ENCODE data around the gene XRCC5.

XRCC5 gene

DNA sequence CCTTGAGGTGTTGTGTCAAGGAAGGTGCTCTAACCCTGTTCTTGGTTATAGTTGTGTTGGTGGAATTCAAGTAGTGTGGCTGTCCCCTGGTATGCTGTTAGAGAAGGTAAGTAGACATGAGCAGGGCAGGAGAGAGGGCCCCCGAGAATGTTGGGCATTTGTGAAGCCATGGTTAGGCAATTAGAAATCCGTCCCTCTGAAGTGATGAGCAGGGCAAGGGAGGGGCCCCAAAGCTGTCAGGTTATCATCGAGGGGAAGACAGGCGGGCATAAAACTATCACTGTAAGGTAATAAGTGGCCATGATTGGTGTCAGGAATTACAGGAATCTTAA lies 5.2 kb downstream of the XRCC5 start:
- Histone ChIP-seq H3K79me2 (ENCODE audit: insufficient read depth, low read length) (peaks cover 100% of the 10 kb centered on the region), H3K4me2 (ENCODE audit: low read depth, low read length, poor library complexity, severe bottlenecking) (peak overlapping the region; percentile 38), H3K27ac (ENCODE audit: low read depth, low read length) (0 out of 2 replicates have a peak overlapping the region, but pooled peaks have one; percentile 7), H3K9ac (ENCODE audit: low read length) (no peak overlapping the region), H3K9me2 (replicated peaks; ENCODE audit: insufficient read depth, low read length) (no peaks in the 10 kb centered on the region), H3F3A (ENCODE audit: insufficient read depth) (peaks cover 41% of the 10 kb centered on the region), H2AFZ (ENCODE audit: low read depth, low read length, severe bottlenecking) (no peak overlapping the region), H3K4me3 (ENCODE audit: insufficient read depth, low read length, poor library complexity, severe bottlenecking) (no peak overlapping the region), H4K20me1 (ENCODE audit: low read depth, low read length) (peaks cover 62% of the 10 kb centered on the region), H3K27me3 (ENCODE audit: low read length) (no peaks in the 10 kb centered on the region), H3K36me3 (ENCODE audit: low read length) (peaks cover 79% of the 10 kb centered on the region), H3K9me3 (ENCODE audit: insufficient read depth, low read length) (no peaks in the 10 kb centered on the region)
- TF ChIP-seq, protein P1, sequence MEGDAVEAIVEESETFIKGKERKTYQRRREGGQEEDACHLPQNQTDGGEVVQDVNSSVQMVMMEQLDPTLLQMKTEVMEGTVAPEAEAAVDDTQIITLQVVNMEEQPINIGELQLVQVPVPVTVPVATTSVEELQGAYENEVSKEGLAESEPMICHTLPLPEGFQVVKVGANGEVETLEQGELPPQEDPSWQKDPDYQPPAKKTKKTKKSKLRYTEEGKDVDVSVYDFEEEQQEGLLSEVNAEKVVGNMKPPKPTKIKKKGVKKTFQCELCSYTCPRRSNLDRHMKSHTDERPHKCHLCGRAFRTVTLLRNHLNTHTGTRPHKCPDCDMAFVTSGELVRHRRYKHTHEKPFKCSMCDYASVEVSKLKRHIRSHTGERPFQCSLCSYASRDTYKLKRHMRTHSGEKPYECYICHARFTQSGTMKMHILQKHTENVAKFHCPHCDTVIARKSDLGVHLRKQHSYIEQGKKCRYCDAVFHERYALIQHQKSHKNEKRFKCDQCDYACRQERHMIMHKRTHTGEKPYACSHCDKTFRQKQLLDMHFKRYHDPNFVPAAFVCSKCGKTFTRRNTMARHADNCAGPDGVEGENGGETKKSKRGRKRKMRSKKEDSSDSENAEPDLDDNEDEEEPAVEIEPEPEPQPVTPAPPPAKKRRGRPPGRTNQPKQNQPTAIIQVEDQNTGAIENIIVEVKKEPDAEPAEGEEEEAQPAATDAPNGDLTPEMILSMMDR (IDR thresholded peaks at IDR 0.05; ENCODE audit: insufficient read depth, low read length, poor library complexity, severe bottlenecking), result no peak
- TF ChIP-seq EZH2phosphoT487 (conservative IDR thresholded peaks at IDR 0.05; ENCODE audit: low read length), result no peak

GRCh38 chr2:216114714-216115531 lies 5.8 kb downstream of the XRCC5 start:
- Histone ChIP-seq H3F3A (ENCODE audit: insufficient read depth) (peaks cover 41% of the 10 kb centered on the region), H3K4me3 (ENCODE audit: insufficient read depth, low read length, poor library complexity, severe bottlenecking) (peak overlapping the region; percentile 45), H4K20me1 (ENCODE audit: low read depth, low read length) (peaks cover 67% of the 10 kb centered on the region), H3K79me2 (ENCODE audit: insufficient read depth, low read length) (peaks cover 99% of the 10 kb centered on the region), H3K27ac (ENCODE audit: low read depth, low read length) (0 out of 2 replicates have a peak overlapping the region, but pooled peaks have one; percentile 27), H3K9me3 (ENCODE audit: insufficient read depth, low read length) (no peaks in the 10 kb centered on the region), H3K9ac (ENCODE audit: low read length) (peak overlapping the region; percentile 44), H3K9me2 (replicated peaks; ENCODE audit: insufficient read depth, low read length) (no peaks in the 10 kb centered on the region), H2AFZ (ENCODE audit: low read depth, low read length, severe bottlenecking) (no peak overlapping the region), H3K27me3 (ENCODE audit: low read length) (no peaks in the 10 kb centered on the region), H3K36me3 (ENCODE audit: low read length) (peaks cover 84% of the 10 kb centered on the region), H3K4me2 (ENCODE audit: low read depth, low read length, poor library complexity, severe bottlenecking) (peak overlapping the region; percentile 58)
- no peak for TF ChIP-seq EZH2phosphoT487 (conservative IDR thresholded peaks at IDR 0.05; ENCODE audit: low read length)
- TF ChIP-seq, protein P1 (IDR thresholded peaks at IDR 0.05; ENCODE audit: insufficient read depth, low read length, poor library complexity, severe bottlenecking), result peak; percentile 76

DNA sequence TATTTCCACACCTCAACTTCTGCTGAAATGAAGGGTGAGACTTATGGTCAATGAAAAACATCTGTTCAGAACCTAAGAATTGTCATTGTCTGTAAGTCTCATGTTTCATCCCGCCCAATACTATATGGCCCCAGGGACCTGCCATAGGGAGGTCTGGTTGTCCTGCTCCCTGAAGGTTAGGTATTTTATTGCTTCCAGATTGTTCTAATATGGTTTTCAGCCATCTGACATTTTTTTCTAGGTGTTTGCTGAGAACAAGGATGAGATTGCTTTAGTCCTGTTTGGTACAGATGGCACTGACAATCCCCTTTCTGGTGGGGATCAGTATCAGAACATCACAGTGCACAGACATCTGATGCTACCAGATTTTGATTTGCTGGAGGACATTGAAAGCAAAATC lies 7.3 kb downstream of the XRCC5 start:
- Histone ChIP-seq H3K27me3 (ENCODE audit: low read length) (no peaks in the 10 kb centered on the region), H3K4me3 (ENCODE audit: insufficient read depth, low read length, poor library complexity, severe bottlenecking) (no peak overlapping the region)

More for the DNA sequence above, 7.3 kb downstream of the XRCC5 start:
- H3K36me3 ChIP-seq (ENCODE audit: low read length), result peaks cover 87% of the 10 kb centered on the region
- no peak overlapping the region for H2AFZ ChIP-seq (ENCODE audit: low read depth, low read length, severe bottlenecking)
- H3F3A ChIP-seq (ENCODE audit: insufficient read depth), result peaks cover 31% of the 10 kb centered on the region
- H3K4me2 ChIP-seq (ENCODE audit: low read depth, low read length, poor library complexity, severe bottlenecking), result no peak overlapping the region
- TF ChIP-seq, protein P1 (IDR thresholded peaks at IDR 0.05; ENCODE audit: insufficient read depth, low read length, poor library complexity, severe bottlenecking), result no peak
- no peak for TF ChIP-seq EZH2phosphoT487 (conservative IDR thresholded peaks at IDR 0.05; ENCODE audit: low read length)
- H3K9me3 ChIP-seq (ENCODE audit: insufficient read depth, low read length), result no peaks in the 10 kb centered on the region
- no peak overlapping the region for H3K9ac ChIP-seq (ENCODE audit: low read length)
- H4K20me1 ChIP-seq (ENCODE audit: low read depth, low read length), result peaks cover 64% of the 10 kb centered on the region
- peaks cover 99% of the 10 kb centered on the region for H3K79me2 ChIP-seq (ENCODE audit: insufficient read depth, low read length)
- no peaks in the 10 kb centered on the region for H3K9me2 ChIP-seq (replicated peaks; ENCODE audit: insufficient read depth, low read length)
- H3K27ac ChIP-seq (ENCODE audit: low read depth, low read length), result no peak overlapping the region

Data from SU-DHL-6 (cell line).